GM19438 (cell line): ENCODE measurements around the gene LRMDA.

Experiments
- ATAC-seq: cut with Tn5 transposase; IDR thresholded peaks from one replicate; pipeline ENCODE4 v1.9.1; 2021; ENCODE audit warnings: low read depth; ENCODE audit not compliant: unreplicated experiment

LRMDA gene

GRCh38 chr10:76152186-76152585 lies 720.8 kb downstream of the LRMDA start:
- no peak for ATAC-seq

DNA sequence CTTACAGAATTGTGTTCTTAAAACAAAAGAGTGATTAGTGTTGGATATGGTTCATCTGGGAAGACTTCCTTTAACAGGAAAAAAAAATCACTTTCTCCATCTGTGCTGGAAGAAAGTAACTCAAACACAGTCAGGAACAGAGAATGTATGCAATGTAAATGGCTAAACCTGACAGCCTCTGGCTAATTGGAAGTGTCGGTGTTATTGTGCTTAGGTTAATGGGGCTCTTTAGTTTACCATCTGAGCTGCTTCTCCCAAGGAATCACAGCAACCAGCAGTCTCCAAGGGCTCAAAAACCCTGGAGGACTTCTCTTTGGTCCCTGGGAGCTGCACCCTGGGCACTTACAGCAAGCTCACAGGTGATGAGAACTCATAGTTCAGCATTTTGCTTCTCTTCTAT lies 724.5 kb downstream of the LRMDA start:
- no peak for ATAC-seq

DNA sequence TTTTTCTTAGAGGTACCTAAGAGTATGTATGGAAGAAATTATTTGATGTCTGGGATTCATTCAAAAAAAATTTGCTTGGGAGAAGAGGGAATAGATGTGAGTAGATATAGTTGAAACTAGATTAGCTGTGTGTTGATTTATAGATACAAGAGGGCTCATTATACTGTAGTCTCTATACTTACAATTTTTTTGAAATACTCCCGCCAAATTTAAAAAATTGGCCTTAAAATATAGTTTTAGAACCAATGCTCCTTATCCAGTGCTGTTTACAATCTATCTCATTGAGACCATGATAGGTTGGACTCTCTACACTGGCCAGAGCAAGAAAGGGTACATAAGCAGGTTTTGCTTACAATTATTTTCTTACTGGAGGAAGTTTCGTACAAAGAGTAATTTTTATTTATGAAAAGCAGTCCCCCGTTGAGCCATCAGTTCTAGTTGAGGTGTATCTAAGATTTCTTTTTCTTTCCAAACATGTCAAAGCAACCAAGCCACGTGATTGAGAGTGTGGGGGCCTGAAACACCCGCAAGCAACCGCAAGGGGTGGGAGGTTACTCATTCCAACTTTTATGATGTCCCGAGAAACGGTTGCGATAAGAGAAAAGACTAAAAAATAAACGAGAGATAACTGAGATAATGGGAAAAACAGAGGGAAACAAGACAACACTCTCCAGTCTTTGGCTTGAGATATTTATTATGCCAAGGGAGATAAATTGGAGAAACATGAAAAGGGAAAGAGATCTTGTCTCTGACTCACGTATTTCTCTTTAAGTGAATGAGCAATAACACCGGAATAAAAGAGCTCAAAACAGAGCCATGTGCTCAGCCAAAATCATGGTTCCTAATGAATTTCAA lies 729.2 kb downstream of the LRMDA start:
- no peak for ATAC-seq

DNA sequence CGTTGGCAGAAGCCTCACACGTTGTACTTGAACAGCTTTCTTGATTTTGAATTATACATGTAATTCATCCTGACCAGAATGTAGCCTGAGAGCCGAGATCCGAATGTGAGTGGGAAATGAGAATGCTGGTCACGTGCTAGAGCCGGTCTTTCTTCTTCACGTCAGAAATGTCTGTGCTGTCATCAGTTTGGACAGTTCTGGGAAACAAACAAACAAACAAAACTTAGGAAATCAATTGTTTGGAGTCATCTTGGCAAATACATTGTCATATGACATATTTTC lies 729.8 kb downstream of the LRMDA start:
- ATAC-seq: no peak

DNA sequence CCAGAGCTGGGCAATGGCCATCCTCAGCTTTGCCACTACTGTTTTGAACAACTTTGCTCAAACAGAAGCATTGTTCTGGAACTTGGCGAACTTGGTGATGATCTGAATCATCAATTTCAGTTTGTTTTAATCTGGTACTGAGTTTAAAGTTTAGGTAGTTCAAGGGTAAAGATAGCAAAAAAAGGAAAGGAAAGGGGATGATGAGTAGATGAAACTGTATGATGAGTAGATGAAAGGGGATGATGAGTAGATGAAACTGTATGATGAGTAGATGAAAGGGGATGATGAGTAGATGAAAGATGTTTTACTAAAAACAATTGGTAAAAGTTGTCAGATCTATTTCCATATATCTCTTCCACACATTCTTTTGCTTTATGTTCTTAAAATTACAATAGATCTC lies 737.0 kb downstream of the LRMDA start:
- ATAC-seq: no peak

DNA sequence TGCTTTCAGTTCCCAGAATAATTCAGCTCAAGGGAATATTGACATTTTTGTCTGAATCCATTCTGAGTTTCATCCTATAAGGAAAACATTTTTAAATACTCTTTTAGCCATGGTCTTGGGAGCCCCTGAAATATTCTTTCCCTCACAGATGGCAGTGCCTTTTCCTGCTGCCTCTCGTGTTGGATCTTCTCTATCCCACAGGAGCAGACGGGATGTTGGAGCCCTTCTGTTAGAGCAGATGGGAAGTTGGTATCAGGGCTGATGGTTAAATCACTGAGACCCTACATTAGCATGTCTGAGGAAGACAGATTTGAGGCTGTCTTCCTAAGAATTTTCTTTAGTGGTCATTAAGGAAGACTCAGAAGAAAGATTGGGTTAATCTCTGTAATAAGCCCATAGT lies 737.8 kb downstream of the LRMDA start:
- ATAC-seq: no peak

DNA sequence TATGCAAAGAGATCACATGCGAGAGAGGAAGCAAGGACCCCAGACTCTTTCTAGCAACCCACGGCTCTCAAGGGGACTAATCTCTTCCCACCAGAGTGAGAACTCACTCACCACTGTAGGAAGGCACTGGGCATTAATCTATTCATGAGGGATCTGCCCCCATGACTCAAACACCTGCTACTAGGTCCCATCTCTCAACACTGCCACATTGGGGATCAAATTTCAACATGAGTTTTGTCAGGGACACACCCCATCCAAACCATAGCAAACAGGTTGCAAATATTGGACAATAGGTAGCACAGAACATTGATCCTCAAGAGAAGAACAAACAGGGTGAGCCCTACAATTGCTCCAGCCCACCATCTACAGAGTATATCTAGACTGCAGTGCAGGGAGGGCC lies 740.6 kb downstream of the LRMDA start:
- ATAC-seq: no peak

- ATAC-seq: no peak
Measured at GRCh38 chr10:76175533-76176165, 744.2 kb downstream of the LRMDA start.

DNA sequence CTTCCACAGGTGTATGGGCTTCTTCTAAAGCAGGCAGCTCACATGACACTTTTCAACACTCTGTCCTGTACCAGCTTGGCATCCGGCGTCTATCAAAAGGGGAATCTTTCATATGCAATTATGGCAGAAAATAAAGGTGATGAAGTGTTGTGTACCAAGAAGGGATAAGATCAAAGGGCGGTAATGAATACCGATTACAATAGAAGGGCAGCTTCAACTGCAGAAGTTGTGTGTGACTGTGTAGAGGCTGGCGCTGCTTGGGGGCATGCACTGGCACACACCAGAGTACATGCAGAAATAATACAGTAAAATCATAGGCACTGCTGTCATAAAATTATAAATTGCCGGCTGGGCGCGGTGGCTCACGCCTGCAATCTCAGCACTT lies 744.7 kb downstream of the LRMDA start:
- ATAC-seq: no peak

DNA sequence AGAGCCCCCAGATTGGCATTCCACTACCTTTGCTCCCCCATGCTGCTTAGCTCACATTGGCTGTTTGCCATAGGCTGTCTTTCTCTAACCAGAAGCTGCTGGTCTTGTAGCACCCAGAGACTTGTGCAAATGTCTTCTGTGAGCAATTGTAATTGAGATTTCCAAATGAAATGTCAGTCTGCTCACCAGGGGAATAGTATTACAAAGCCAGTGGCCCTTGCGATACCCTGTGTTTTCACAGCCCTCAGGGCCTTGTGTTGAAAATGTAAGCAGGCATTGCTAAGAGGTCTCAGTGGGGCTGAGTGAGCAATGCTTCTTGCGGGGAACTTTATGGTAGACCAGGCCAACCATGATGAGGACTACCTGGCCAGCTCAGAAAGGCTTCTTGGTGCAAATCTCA lies 746.5 kb downstream of the LRMDA start:
- ATAC-seq: no peak

- no peak for ATAC-seq
Measured at GRCh38 chr10:76178532-76179292, 747.3 kb downstream of the LRMDA start.

DNA sequence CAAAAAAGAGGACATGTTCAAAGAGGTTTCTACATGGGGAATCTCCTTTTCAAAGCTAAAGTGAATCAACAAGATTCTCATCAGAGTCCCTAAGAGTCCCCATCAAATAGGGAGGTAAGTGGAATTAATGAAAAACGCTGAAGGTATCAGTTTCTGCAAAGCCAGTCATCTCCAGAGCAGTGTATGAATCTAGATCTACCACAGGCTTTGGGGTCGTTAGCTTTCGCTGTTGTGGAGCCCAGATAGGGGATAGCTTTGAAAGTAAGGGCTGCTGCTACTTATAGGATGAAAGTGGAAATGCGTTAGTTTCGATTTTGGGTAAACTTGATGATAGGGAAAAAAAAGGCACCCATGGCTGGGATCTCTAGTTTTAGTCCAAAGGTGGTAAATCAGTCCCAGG lies 748.4 kb downstream of the LRMDA start:
- ATAC-seq: no peak

GRCh38 chr10:76184647-76185046 lies 753.2 kb downstream of the LRMDA start:
- ATAC-seq: no peak

DNA sequence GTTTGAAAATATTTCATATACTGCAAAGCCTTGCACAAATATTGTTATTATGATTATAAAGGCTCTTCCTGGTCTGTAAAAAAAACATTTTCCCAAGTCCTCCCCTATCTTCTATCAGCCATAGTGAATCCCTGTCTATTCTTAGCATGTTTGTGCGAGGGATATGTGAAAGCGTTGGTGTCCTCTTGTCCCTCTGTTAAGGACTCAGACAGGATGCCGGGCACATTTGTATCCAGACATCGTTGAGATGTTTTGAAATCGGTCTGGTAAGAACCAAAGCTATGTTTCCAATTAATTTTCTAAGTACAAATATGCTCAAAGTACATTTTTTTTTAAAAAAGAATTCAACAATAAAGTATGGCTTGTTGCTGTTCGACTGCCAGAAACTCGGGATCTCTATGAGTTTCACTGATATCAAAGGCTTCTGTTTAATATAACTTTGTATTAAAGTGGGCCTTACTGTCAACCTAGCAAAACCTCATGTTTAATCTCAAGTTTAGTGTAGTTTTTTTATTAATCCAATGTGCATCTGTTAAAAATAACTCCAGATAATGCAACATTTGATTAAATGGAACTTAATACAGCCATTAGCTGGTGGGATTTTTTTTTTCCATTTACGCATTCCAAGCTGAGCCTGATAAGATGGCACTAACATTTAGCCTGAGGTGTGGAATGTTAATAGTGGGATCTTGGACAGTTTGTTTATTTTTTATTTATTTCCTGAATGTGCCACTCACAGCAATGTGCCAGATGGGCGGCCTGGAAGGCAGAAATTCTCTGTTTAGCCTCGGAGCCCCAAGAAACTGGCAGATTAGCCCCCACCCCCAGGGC lies 754.3 kb downstream of the LRMDA start:
- no peak for ATAC-seq

- ATAC-seq: no peak
Measured at GRCh38 chr10:76188216-76188615, 756.8 kb downstream of the LRMDA start.

DNA sequence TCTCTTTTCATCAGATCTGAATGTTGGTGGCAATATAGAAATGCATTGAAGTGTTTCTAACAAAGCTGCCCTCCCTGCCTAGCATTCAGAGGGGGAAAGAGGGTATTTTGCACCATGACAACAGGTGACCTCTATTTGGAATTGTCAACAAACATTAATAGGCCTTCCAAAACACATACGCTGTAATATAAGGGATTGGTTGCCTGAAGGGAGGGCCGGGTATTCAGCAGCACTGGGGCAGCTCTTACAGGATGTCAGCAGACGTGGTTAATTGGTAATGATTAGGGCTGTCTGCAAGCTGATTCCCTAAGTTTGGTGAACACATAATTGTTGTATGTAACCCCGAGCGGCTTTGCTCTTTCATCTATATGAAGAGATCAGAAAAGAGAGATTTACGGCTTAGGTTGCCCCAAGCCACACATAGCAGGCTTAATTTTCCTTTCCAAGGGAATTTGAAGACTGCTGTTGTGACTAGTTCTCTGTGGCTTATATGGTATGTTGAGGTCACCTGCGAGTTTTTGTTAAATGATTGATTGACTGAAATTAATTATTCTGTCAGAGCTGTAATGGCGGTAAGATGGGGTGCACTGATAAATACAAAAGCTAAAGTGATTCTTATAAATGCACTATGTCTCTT lies 759.3 kb downstream of the LRMDA start:
- ATAC-seq: no peak

GRCh38 chr10:76191336-76191735 lies 759.9 kb downstream of the LRMDA start:
- no peak for ATAC-seq

- ATAC-seq: no peak
Measured at GRCh38 chr10:76192151-76192550, 760.7 kb downstream of the LRMDA start.

- ATAC-seq: no peak
Measured at GRCh38 chr10:76192694-76193320, 761.4 kb downstream of the LRMDA start.
